HEK293 (cell line): Measurements from ENCODE around the gene IGFN1.
A peak's percentile ranks its signal among the peaks of the same experiment; 100 is the strongest.

Experiments used
- CTCF ChIA-PET: fragments of 350-600 bp; formaldehyde crosslinking; extraction: SDS; loops from one replicate; lab custom pipeline; 2021; ENCODE audit warnings: antibody characterized with exemption; lab: Yijun Ruan, JAX
- POLR2A ChIA-PET: fragments of 300-600 bp; formaldehyde crosslinking; extraction: SDS; loops from one replicate; lab custom pipeline; 2020; ENCODE audit warnings: antibody characterized with exemption, inconsistent platforms; lab: Yijun Ruan, JAX
- H3K27ac ChIP-seq: fragments of 200-500 bp; sonication (Bioruptor generic); 2 replicates; pipeline ENCODE4 v1.5.1; 2014; ENCODE audit warnings: low read depth, low read length, control low read depth, inconsistent platforms; ENCODE audit errors: extremely low read depth
- H3K36me3 ChIP-seq, 2 experiments: fragments of 200-500 bp in 1 of 2; sonication (Bioruptor generic) in 1 of 2; 1 replicate in 1 of 2; 2 replicates in 1 of 2; pipeline ENCODE4 v1.5.1; 2014 to 2017; ENCODE audit warnings: inconsistent platforms in 2 of 2, low read length in 2 of 2; ENCODE audit not compliant: control insufficient read depth in 2 of 2, insufficient read depth in 1 of 2
- H3K4me1 ChIP-seq: fragments of 200-500 bp; sonication (Bioruptor generic); 2 replicates; pipeline ENCODE4 v1.5.1; 2014; ENCODE audit warnings: mild to moderate bottlenecking, low read length, inconsistent platforms; ENCODE audit not compliant: control insufficient read depth, insufficient read depth
- H3K4me3 ChIP-seq: 2 replicates; pipeline ENCODE4 v1.5.1; 2011; ENCODE audit warnings: low read depth, mild to moderate bottlenecking, control low read depth, low read length, moderate library complexity
- H3K9me3 ChIP-seq: fragments of 200-500 bp; sonication (Bioruptor generic); 2 replicates; pipeline ENCODE4 v1.5.1; 2014; ENCODE audit warnings: low read depth, low read length, inconsistent platforms; ENCODE audit not compliant: control insufficient read depth, insufficient read depth
- CTCF ChIP-seq: fragments of 450-650 bp; formaldehyde crosslinking; IDR thresholded peaks from 2 replicates; pipeline ENCODE4 v1.5.1; 2016; ENCODE audit warnings: missing biosample characterization, missing genetic modification characterization
- ELK4 ChIP-seq: IDR thresholded peaks from 2 replicates; pipeline ENCODE4 v1.6.1; 2011; ENCODE audit warnings: mild to moderate bottlenecking, low read depth, low read length, borderline replicate concordance
- MZF1 ChIP-seq: fragments of 450-650 bp; formaldehyde crosslinking; IDR thresholded peaks from 2 replicates; pipeline ENCODE4 v1.5.1; 2017; ENCODE audit warnings: missing biosample characterization, missing genetic modification characterization, borderline replicate concordance
- ZEB2 ChIP-seq: fragments of 450-650 bp; formaldehyde crosslinking; IDR thresholded peaks from 2 replicates; pipeline ENCODE4 v1.5.1; 2016; ENCODE audit warnings: missing biosample characterization, missing genetic modification characterization
- ZNF311 ChIP-seq: fragments of 450-650 bp; formaldehyde crosslinking; IDR thresholded peaks from 2 replicates; pipeline ENCODE4 v1.5.1; 2017; ENCODE audit warnings: missing biosample characterization, missing genetic modification characterization, borderline replicate concordance
- ZNF48 ChIP-seq: fragments of 450-650 bp; formaldehyde crosslinking; IDR thresholded peaks from 2 replicates; pipeline ENCODE4 v1.5.1; 2016; ENCODE audit warnings: missing biosample characterization, missing genetic modification characterization
- ZNF571 ChIP-seq: fragments of 450-650 bp; formaldehyde crosslinking; IDR thresholded peaks from 2 replicates; pipeline ENCODE4 v1.5.0; 2017; ENCODE audit warnings: missing biosample characterization, missing genetic modification characterization
- ZNF629 ChIP-seq: fragments of 450-650 bp; formaldehyde crosslinking; IDR thresholded peaks from 2 replicates; pipeline ENCODE4 v1.5.1; 2017; ENCODE audit warnings: missing biosample characterization, missing genetic modification characterization
- ZNF660 ChIP-seq: fragments of 450-650 bp; IDR thresholded peaks from 2 replicates; pipeline ENCODE4 v1.5.1; 2018; ENCODE audit warnings: missing biosample characterization, mild to moderate bottlenecking, missing genetic modification characterization
- ZNF677 ChIP-seq: fragments of 450-650 bp; IDR thresholded peaks from 2 replicates; pipeline ENCODE4 v1.5.0; 2018; ENCODE audit warnings: missing biosample characterization, mild to moderate bottlenecking, missing genetic modification characterization, moderate library complexity
- TF ChIP-seq, protein P1 (sequence below): fragments of 450-650 bp; formaldehyde crosslinking; IDR thresholded peaks from 2 replicates; pipeline ENCODE4 v1.5.1; 2017; ENCODE audit warnings: missing biosample characterization, missing genetic modification characterization
- TF ChIP-seq, protein P2 (sequence below): fragments of 450-650 bp; formaldehyde crosslinking; IDR thresholded peaks from 2 replicates; pipeline ENCODE4 v1.5.1; 2016; ENCODE audit warnings: missing biosample characterization, missing genetic modification characterization
- TF ChIP-seq, protein P3 (sequence below): fragments of 450-650 bp; formaldehyde crosslinking; IDR thresholded peaks from 2 replicates; pipeline ENCODE4 v1.5.1; 2016; ENCODE audit warnings: missing biosample characterization, missing genetic modification characterization
- TF ChIP-seq, protein P4 (sequence below): fragments of 450-650 bp; formaldehyde crosslinking; IDR thresholded peaks from 2 replicates; pipeline ENCODE4 v1.5.1; 2016; ENCODE audit warnings: missing biosample characterization, missing genetic modification characterization, borderline replicate concordance

Gene IGFN1

DNA sequence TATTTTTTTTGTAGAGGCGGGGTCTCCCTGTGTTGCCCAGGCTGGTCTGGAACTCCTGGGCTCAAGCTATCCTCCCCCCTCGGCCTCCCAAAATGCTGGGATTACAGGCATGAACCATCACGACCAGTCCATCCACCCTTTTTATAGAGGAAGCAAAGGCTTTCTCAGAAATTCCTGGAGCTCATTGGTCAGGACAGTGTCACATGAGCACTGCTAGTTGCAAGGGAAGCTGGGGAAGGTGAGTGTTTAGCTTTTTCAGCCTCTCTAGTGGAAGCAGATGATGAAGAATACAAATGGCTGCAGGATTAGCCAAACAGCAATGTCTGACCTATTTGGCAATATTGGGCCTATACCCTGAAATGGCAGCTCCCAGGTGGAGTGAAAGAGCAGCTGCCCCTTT is 8.0 kb downstream of the IGFN1 start:
- peaks cover 2% of the 10 kb centered on the region; the same call in 1 of the 2 replicates for H3K4me1 ChIP-seq
- no peak overlapping the region for H3K4me3 ChIP-seq
- CTCF ChIA-PET = interaction anchor here (0.8 kb wide), 1 partner anchor 16 kb away, joined by 3 read pairs; no protein-coding TSS in a partner anchor
- H3K9me3 ChIP-seq = no peaks in the 10 kb centered on the region
- TF ChIP-seq ZNF660 (tag by site-specific recombination) (no peak), ZEB2 (tag by site-specific recombination) (no peak)
- TF ChIP-seq, protein P1, sequence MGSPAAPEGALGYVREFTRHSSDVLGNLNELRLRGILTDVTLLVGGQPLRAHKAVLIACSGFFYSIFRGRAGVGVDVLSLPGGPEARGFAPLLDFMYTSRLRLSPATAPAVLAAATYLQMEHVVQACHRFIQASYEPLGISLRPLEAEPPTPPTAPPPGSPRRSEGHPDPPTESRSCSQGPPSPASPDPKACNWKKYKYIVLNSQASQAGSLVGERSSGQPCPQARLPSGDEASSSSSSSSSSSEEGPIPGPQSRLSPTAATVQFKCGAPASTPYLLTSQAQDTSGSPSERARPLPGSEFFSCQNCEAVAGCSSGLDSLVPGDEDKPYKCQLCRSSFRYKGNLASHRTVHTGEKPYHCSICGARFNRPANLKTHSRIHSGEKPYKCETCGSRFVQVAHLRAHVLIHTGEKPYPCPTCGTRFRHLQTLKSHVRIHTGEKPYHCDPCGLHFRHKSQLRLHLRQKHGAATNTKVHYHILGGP = peak; percentile 8; the same call in 1 of the 2 replicates
- H3K36me3 ChIP-seq = no peaks in the 10 kb centered on the region
- H3K27ac ChIP-seq = no peak overlapping the region
- POLR2A ChIA-PET = no interaction called here

GRCh38 chr1:201205036-201205435 is 14.4 kb downstream of the IGFN1 start:
- no peaks in the 10 kb centered on the region for H3K36me3 ChIP-seq
- H3K27ac ChIP-seq = no peak overlapping the region
- no peaks in the 10 kb centered on the region for H3K9me3 ChIP-seq
- no peak for TF ChIP-seq ZNF571 (tag by site-specific recombination)
- TF ChIP-seq, protein P2, sequence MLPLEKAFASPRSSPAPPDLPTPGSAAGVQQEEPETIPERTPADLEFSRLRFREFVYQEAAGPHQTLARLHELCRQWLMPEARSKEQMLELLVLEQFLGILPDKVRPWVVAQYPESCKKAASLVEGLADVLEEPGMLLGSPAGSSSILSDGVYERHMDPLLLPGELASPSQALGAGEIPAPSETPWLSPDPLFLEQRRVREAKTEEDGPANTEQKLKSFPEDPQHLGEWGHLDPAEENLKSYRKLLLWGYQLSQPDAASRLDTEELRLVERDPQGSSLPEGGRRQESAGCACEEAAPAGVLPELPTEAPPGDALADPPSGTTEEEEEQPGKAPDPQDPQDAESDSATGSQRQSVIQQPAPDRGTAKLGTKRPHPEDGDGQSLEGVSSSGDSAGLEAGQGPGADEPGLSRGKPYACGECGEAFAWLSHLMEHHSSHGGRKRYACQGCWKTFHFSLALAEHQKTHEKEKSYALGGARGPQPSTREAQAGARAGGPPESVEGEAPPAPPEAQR = no peak
- TF ChIP-seq CTCF = no peak
- TF ChIP-seq MZF1 (tag by site-specific recombination) = no peak
- TF ChIP-seq ZNF311 (tag by site-specific recombination) = no peak
- TF ChIP-seq ZNF677 = no peak
- TF ChIP-seq, protein P3, sequence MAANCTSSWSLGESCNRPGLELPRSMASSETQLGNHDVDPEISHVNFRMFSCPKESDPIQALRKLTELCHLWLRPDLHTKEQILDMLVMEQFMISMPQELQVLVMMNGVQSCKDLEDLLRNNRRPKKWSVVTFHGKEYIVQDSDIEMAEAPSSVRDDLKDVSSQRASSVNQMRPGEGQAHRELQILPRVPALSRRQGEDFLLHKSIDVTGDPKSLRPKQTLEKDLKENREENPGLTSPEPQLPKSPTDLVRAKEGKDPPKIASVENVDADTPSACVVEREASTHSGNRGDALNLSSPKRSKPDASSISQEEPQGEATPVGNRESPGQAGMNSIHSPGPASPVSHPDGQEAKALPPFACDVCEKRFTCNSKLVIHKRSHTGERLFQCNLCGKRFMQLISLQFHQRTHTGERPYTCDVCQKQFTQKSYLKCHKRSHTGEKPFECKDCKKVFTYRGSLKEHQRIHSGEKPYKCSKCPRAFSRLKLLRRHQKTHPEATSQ = no peak
- no peak for TF ChIP-seq ZNF629
- no peak for TF ChIP-seq ELK4
- TF ChIP-seq, protein P4, sequence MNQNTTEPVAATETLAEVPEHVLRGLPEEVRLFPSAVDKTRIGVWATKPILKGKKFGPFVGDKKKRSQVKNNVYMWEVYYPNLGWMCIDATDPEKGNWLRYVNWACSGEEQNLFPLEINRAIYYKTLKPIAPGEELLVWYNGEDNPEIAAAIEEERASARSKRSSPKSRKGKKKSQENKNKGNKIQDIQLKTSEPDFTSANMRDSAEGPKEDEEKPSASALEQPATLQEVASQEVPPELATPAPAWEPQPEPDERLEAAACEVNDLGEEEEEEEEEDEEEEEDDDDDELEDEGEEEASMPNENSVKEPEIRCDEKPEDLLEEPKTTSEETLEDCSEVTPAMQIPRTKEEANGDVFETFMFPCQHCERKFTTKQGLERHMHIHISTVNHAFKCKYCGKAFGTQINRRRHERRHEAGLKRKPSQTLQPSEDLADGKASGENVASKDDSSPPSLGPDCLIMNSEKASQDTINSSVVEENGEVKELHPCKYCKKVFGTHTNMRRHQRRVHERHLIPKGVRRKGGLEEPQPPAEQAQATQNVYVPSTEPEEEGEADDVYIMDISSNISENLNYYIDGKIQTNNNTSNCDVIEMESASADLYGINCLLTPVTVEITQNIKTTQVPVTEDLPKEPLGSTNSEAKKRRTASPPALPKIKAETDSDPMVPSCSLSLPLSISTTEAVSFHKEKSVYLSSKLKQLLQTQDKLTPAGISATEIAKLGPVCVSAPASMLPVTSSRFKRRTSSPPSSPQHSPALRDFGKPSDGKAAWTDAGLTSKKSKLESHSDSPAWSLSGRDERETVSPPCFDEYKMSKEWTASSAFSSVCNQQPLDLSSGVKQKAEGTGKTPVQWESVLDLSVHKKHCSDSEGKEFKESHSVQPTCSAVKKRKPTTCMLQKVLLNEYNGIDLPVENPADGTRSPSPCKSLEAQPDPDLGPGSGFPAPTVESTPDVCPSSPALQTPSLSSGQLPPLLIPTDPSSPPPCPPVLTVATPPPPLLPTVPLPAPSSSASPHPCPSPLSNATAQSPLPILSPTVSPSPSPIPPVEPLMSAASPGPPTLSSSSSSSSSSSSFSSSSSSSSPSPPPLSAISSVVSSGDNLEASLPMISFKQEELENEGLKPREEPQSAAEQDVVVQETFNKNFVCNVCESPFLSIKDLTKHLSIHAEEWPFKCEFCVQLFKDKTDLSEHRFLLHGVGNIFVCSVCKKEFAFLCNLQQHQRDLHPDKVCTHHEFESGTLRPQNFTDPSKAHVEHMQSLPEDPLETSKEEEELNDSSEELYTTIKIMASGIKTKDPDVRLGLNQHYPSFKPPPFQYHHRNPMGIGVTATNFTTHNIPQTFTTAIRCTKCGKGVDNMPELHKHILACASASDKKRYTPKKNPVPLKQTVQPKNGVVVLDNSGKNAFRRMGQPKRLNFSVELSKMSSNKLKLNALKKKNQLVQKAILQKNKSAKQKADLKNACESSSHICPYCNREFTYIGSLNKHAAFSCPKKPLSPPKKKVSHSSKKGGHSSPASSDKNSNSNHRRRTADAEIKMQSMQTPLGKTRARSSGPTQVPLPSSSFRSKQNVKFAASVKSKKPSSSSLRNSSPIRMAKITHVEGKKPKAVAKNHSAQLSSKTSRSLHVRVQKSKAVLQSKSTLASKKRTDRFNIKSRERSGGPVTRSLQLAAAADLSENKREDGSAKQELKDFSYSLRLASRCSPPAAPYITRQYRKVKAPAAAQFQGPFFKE = no peak
- TF ChIP-seq ZNF48 = no peak
- ChIA-PET CTCF (no interaction called here), POLR2A (no interaction called here)
- no peaks in the 10 kb centered on the region for H3K4me1 ChIP-seq
- no peak overlapping the region for H3K4me3 ChIP-seq
